Measurements from ENCODE around the gene XYLT1.
"Not testable (repeated sequence)": the region's sequence is repeated elsewhere in the genome, so short reads cannot be mapped to it uniquely, and the experiment has no call there.

Gene XYLT1

DNA sequence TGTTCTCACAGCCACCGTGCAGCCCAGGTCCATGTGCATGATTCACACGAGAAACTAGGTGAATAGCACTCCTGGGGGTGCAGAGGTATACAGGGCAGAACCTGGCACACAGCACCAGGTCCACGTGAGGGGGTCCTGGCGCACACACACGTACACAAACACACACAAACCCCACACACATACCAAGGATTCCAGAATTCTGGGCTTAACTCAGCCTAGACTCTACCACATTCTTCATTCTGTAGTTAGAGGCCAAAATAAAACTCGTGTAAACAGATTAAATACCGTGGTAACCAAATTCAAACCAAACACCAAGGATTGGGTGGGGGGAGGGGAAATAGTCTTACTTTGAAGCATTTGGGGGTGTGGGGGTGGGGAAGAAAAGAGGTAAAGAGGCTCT lies 58.5 kb downstream of the XYLT1 start:
- peaks cover 3% of the 10 kb centered on the region; the same call in 1 of the 2 replicates for H4K20me1 ChIP-seq (ENCODE audit: control insufficient read depth, insufficient read depth, low read depth, low read length)
- no peaks in the 10 kb centered on the region; the same call in none of the 2 replicates for H3K36me3 ChIP-seq (ENCODE audit: control insufficient read depth, low read length)
- no peaks in the 10 kb centered on the region for H3K27me3 ChIP-seq (ENCODE audit: control insufficient read depth, low read length)
- H3K4me3 ChIP-seq (ENCODE audit: low read length), result no peak overlapping the region
- H3K9me3 ChIP-seq (ENCODE audit: control insufficient read depth, insufficient read depth, low read length), result no peaks in the 10 kb centered on the region
- H3K9me2 ChIP-seq (replicated peaks; ENCODE audit: control insufficient read depth, low read length), result no peaks in the 10 kb centered on the region
- no peak overlapping the region for H3K27ac ChIP-seq (ENCODE audit: low read depth, low read length)
- peaks cover 50% of the 10 kb centered on the region for H3K79me2 ChIP-seq (ENCODE audit: control insufficient read depth, low read length)
- no peak overlapping the region for H3K4me2 ChIP-seq (ENCODE audit: low read length)
- H3K4me1 ChIP-seq (ENCODE audit: control insufficient read depth, low read length), result peaks cover 63% of the 10 kb centered on the region
- no peak for TF ChIP-seq EZH2phosphoT487 (IDR thresholded peaks at IDR 0.05; ENCODE audit: borderline replicate concordance, low read length)
- TF ChIP-seq, protein P1, sequence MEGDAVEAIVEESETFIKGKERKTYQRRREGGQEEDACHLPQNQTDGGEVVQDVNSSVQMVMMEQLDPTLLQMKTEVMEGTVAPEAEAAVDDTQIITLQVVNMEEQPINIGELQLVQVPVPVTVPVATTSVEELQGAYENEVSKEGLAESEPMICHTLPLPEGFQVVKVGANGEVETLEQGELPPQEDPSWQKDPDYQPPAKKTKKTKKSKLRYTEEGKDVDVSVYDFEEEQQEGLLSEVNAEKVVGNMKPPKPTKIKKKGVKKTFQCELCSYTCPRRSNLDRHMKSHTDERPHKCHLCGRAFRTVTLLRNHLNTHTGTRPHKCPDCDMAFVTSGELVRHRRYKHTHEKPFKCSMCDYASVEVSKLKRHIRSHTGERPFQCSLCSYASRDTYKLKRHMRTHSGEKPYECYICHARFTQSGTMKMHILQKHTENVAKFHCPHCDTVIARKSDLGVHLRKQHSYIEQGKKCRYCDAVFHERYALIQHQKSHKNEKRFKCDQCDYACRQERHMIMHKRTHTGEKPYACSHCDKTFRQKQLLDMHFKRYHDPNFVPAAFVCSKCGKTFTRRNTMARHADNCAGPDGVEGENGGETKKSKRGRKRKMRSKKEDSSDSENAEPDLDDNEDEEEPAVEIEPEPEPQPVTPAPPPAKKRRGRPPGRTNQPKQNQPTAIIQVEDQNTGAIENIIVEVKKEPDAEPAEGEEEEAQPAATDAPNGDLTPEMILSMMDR (IDR thresholded peaks at IDR 0.05; ENCODE audit: low read depth, low read length, poor library complexity, severe bottlenecking), result no peak
- H3F3A ChIP-seq (ENCODE audit: control insufficient read depth, insufficient read depth), result peaks cover under 1% of the 10 kb centered on the region; the same call in 1 of the 2 replicates

GRCh38 chr16:17411263-17411662 lies 59.5 kb downstream of the XYLT1 start:
- H4K20me1 ChIP-seq (ENCODE audit: control insufficient read depth, insufficient read depth, low read depth, low read length), result peaks cover 3% of the 10 kb centered on the region; the same call in 1 of the 2 replicates
- no peaks in the 10 kb centered on the region; the same call in none of the 2 replicates for H3K36me3 ChIP-seq (ENCODE audit: control insufficient read depth, low read length)
- peaks cover 47% of the 10 kb centered on the region for H3K79me2 ChIP-seq (ENCODE audit: control insufficient read depth, low read length)
- H3K4me1 ChIP-seq (ENCODE audit: control insufficient read depth, low read length), result peaks cover 54% of the 10 kb centered on the region
- H3K27me3 ChIP-seq (ENCODE audit: control insufficient read depth, low read length), result no peaks in the 10 kb centered on the region
- no peaks in the 10 kb centered on the region for H3F3A ChIP-seq (ENCODE audit: control insufficient read depth, insufficient read depth)
- H3K9me2 ChIP-seq (replicated peaks; ENCODE audit: control insufficient read depth, low read length), result no peaks in the 10 kb centered on the region
- H3K4me2 ChIP-seq (ENCODE audit: low read length), result no peak overlapping the region
- TF ChIP-seq, protein P1 (IDR thresholded peaks at IDR 0.05; ENCODE audit: low read depth, low read length, poor library complexity, severe bottlenecking), result no peak
- TF ChIP-seq EZH2phosphoT487 (IDR thresholded peaks at IDR 0.05; ENCODE audit: borderline replicate concordance, low read length), result no peak
- H3K9me3 ChIP-seq (ENCODE audit: control insufficient read depth, insufficient read depth, low read length), result no peaks in the 10 kb centered on the region
- H3K4me3 ChIP-seq (ENCODE audit: low read length), result no peak overlapping the region
- H3K27ac ChIP-seq (ENCODE audit: low read depth, low read length), result no peak overlapping the region

GRCh38 chr16:17410316-17410715 lies 60.4 kb downstream of the XYLT1 start:
- H3K9me3 ChIP-seq (ENCODE audit: control insufficient read depth, insufficient read depth, low read length); H4K20me1 ChIP-seq (ENCODE audit: control insufficient read depth, insufficient read depth, low read depth, low read length); H3F3A ChIP-seq (ENCODE audit: control insufficient read depth, insufficient read depth); H3K4me3 ChIP-seq (ENCODE audit: low read length); H3K27ac ChIP-seq (ENCODE audit: low read depth, low read length); H3K9me2 ChIP-seq (replicated peaks; ENCODE audit: control insufficient read depth, low read length); H3K4me2 ChIP-seq (ENCODE audit: low read length); H3K36me3 ChIP-seq (ENCODE audit: control insufficient read depth, low read length); H3K27me3 ChIP-seq (ENCODE audit: control insufficient read depth, low read length): not testable (repeated sequence)
- H3K4me1 ChIP-seq (ENCODE audit: control insufficient read depth, low read length), result peaks cover 45% of the 10 kb centered on the region
- peaks cover 38% of the 10 kb centered on the region for H3K79me2 ChIP-seq (ENCODE audit: control insufficient read depth, low read length)

DNA sequence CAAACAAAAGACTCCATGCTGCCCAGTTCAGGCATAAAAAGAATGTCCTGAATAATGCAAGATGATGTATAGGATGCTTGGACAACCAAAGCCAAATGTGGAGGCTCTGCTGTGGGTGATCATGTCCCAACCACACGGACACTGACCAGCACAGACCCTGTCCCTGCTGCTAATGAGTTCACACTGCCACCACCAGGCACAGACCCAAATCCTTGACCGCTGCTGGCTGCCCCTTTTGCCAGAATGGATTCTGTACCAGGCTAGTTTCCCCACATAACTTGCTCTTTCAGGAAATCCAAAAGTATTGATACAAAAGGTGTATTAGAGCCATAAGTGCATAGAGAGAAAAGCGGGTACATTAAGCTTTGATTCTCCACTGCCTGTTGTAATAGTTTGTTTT lies 60.9 kb downstream of the XYLT1 start:
- Histone ChIP-seq H3K27me3 (ENCODE audit: control insufficient read depth, low read length) (no peaks in the 10 kb centered on the region), H3K4me1 (ENCODE audit: control insufficient read depth, low read length) (peaks cover 42% of the 10 kb centered on the region), H3K79me2 (ENCODE audit: control insufficient read depth, low read length) (peaks cover 34% of the 10 kb centered on the region), H4K20me1 (ENCODE audit: control insufficient read depth, insufficient read depth, low read depth, low read length) (peaks cover 3% of the 10 kb centered on the region; the same call in 1 of the 2 replicates), H3K4me2 (ENCODE audit: low read length) (0 out of 2 replicates have a peak overlapping the region, but pooled peaks have one; percentile 40), H3K9me3 (ENCODE audit: control insufficient read depth, insufficient read depth, low read length) (no peaks in the 10 kb centered on the region), H3K36me3 (ENCODE audit: control insufficient read depth, low read length) (no peaks in the 10 kb centered on the region; the same call in 1 of the 2 replicates), H3F3A (ENCODE audit: control insufficient read depth, insufficient read depth) (no peaks in the 10 kb centered on the region), H3K4me3 (ENCODE audit: low read length) (no peak overlapping the region), H3K27ac (ENCODE audit: low read depth, low read length) (no peak overlapping the region), H3K9me2 (replicated peaks; ENCODE audit: control insufficient read depth, low read length) (no peaks in the 10 kb centered on the region)
- TF ChIP-seq, protein P1 (IDR thresholded peaks at IDR 0.05; ENCODE audit: low read depth, low read length, poor library complexity, severe bottlenecking), result no peak

Data from DOHH2 (cell line).